ENCODE data around the gene SH3BGRL2. TPM values are rescaled to one million over a fixed set of nuclear protein-coding genes. Genes with fewer than 3 reads are reported as not detected.

SH3BGRL2 gene
- total RNA-seq, 1 experiment from 2014 or later, result 5.2 TPM

- Histone ChIP-seq H3K9ac (ENCODE audit: low read length) (no peak overlapping the region), H3K79me2 (ENCODE audit: insufficient read depth, low read length) (no peaks in the 10 kb centered on the region), H3K4me2 (ENCODE audit: low read length) (no peak overlapping the region), H4K20me1 (ENCODE audit: insufficient read depth) (no peaks in the 10 kb centered on the region), H2AFZ (ENCODE audit: low read depth, low read length, poor library complexity, severe bottlenecking) (no peak overlapping the region), H3K4me1 (ENCODE audit: control insufficient read depth in 1 of 2, insufficient read depth in 2 of 2, low read length in 2 of 2) (no peaks in the 10 kb centered on the region), H3K27me3 (ENCODE audit: insufficient read depth, low read length) (no peaks in the 10 kb centered on the region), H3K9me2 (ENCODE audit: insufficient read depth) (no peaks in the 10 kb centered on the region), H3K27ac (ENCODE audit: low read depth, low read length) (no peak overlapping the region), H3K4me3 (replicated peaks in 1 of 2; ENCODE audit: low read depth in 1 of 2, low read length in 2 of 2) (no peak overlapping the region), H3K36me3 (ENCODE audit: control insufficient read depth in 1 of 2, insufficient read depth in 2 of 2, low read length in 2 of 2) (no peaks in the 10 kb centered on the region), H3K9me3 (ENCODE audit: control insufficient read depth in 1 of 2, insufficient read depth in 1 of 2, low read depth in 1 of 2, low read length in 2 of 2) (no peaks in the 10 kb centered on the region)
- POLR2A ChIA-PET, result interaction anchor here (1.0 kb wide), 1 partner anchor 10 kb away, joined by 3 read pairs; no protein-coding TSS in a partner anchor
- BruUV-seq (replicated peaks), result no TSS peak
- DNase-seq (ENCODE audit: low read depth, low spot score) (no peak), ATAC-seq (no peak)
- RAD21 ChIA-PET (ENCODE audit: low non-redundant PET in 1 of 2, low total read pairs in 2 of 2, uncharacterized antibody in 2 of 2, unreplicated experiment in 2 of 2), result no interaction called here
- intact Hi-C loops (cut with micrococcal nuclease), result no loop called here
- TF ChIP-seq EZH2 (IDR thresholded peaks at IDR 0.05) (no peak), EGR1 (IDR thresholded peaks at IDR 0.05; ENCODE audit: low read depth) (no peak), ZFX (IDR thresholded peaks at IDR 0.05) (no peak), POLR2AphosphoS5 (IDR thresholded peaks at IDR 0.05; ENCODE audit: low read depth, low read length) (no peak), RAD21 (IDR thresholded peaks at IDR 0.05; ENCODE audit: low read depth) (no peak), CEBPB (IDR thresholded peaks at IDR 0.05; ENCODE audit: low read depth) (no peak), SIN3A (IDR thresholded peaks at IDR 0.05; ENCODE audit: low read depth) (no peak), YY1 (IDR thresholded peaks at IDR 0.05; ENCODE audit: extremely low read depth, insufficient replicate concordance, low read depth, low read length) (no peak), JUND (IDR thresholded peaks at IDR 0.05) (no peak), MAX (IDR thresholded peaks at IDR 0.05) (no peak), ZNF274 (IDR thresholded peaks at IDR 0.05; ENCODE audit: low read depth, low read length) (no peak), TCF7L2 (IDR thresholded peaks at IDR 0.05; ENCODE audit: borderline replicate concordance, extremely low read depth, insufficient read depth, insufficient read length) (no peak), ZBTB33 (IDR thresholded peaks at IDR 0.05; ENCODE audit: extremely low read depth, insufficient replicate concordance, low read length) (no peak), EZH2phosphoT487 (IDR thresholded peaks at IDR 0.05; ENCODE audit: borderline replicate concordance) (no peak), FOSL1 (IDR thresholded peaks at IDR 0.05; ENCODE audit: low read depth) (no peak), POLR2A (IDR thresholded peaks at IDR 0.05; ENCODE audit: borderline replicate concordance, extremely low read depth, insufficient read depth, insufficient read length) (no peak), ATF3 (IDR thresholded peaks at IDR 0.05) (no peak)
- TF ChIP-seq, protein P1, sequence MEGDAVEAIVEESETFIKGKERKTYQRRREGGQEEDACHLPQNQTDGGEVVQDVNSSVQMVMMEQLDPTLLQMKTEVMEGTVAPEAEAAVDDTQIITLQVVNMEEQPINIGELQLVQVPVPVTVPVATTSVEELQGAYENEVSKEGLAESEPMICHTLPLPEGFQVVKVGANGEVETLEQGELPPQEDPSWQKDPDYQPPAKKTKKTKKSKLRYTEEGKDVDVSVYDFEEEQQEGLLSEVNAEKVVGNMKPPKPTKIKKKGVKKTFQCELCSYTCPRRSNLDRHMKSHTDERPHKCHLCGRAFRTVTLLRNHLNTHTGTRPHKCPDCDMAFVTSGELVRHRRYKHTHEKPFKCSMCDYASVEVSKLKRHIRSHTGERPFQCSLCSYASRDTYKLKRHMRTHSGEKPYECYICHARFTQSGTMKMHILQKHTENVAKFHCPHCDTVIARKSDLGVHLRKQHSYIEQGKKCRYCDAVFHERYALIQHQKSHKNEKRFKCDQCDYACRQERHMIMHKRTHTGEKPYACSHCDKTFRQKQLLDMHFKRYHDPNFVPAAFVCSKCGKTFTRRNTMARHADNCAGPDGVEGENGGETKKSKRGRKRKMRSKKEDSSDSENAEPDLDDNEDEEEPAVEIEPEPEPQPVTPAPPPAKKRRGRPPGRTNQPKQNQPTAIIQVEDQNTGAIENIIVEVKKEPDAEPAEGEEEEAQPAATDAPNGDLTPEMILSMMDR (IDR thresholded peaks at IDR 0.05 in 2 of 3, conservative IDR thresholded peaks at IDR 0.05 in 1 of 3; ENCODE audit: borderline replicate concordance in 1 of 3, insufficient read depth in 1 of 3, low read depth in 2 of 3, low read length in 2 of 3), result no peak
- CTCF ChIA-PET, result no interaction called here
Measured at GRCh38 chr6:79622364-79622763, 8.8 kb upstream of the SH3BGRL2 start.

All from HCT116 (cell line).